ENCODE results near the gene FOXK1. TPM values are rescaled to one million over a fixed set of nuclear protein-coding genes. Genes with fewer than 3 reads are reported as not detected.

The FOXK1 gene
- total RNA-seq, 1 experiment from 2014 or later = 50.8 TPM

- Histone ChIP-seq H3K9me3 (no peaks in the 10 kb centered on the region), H3K36me3 (ENCODE audit: control insufficient read depth, insufficient read depth, low read length) (no peaks in the 10 kb centered on the region), H3K27me3 (replicated peaks; ENCODE audit: control insufficient read depth, insufficient read depth, low read length) (no peaks in the 10 kb centered on the region), H3K4me1 (peaks cover 10% of the 10 kb centered on the region), H3K4me3 (ENCODE audit: low read depth, low read length) (no peak overlapping the region)
- no peak for TF ChIP-seq CTCF (IDR thresholded peaks at IDR 0.05; ENCODE audit: insufficient read depth in 1 of 2, low read depth in 1 of 2, low read length in 1 of 2, severe bottlenecking in 1 of 2, unreplicated experiment in 1 of 2)
- Mint-ChIP-seq H3K27me3 (ENCODE audit: insufficient read depth, unreplicated experiment) (no peaks in the 10 kb centered on the region), H3K27ac (ENCODE audit: unreplicated experiment) (no peak overlapping the region), H3K36me3 (ENCODE audit: insufficient read depth, unreplicated experiment) (peaks cover 27% of the 10 kb centered on the region), H3K9me3 (ENCODE audit: unreplicated experiment) (no peaks in the 10 kb centered on the region), H3K4me3 (ENCODE audit: unreplicated experiment) (no peak overlapping the region), H3K4me1 (ENCODE audit: low read depth, unreplicated experiment) (peaks cover 9% of the 10 kb centered on the region)
- BruUV-seq (replicated peaks) = no TSS peak
- no peak for DNase-seq
- intact Hi-C loops (cut with micrococcal nuclease; ENCODE audit: unreplicated experiment) = no loop called here
- ChIA-PET CTCF (interaction anchor here (0.6 to 1.1 kb wide), 4 partner anchors 16 to 60 kb away, joined by 3 to 7 read pairs (median 3); partner anchors contain the start of gene AP5Z1), POLR2A (no interaction called here)
Observed at GRCh38 chr7:4798706-4799235, 116.7 kb downstream of the FOXK1 start.

GRCh38 chr7:4799508-4800268 lies 117.6 kb downstream of the FOXK1 start:
- Histone ChIP-seq H3K4me1 (peaks cover 4% of the 10 kb centered on the region; the same call in 1 of the 2 replicates), H3K4me3 (ENCODE audit: low read depth, low read length) (no peak overlapping the region), H3K9me3 (no peaks in the 10 kb centered on the region), H3K36me3 (ENCODE audit: control insufficient read depth, insufficient read depth, low read length) (no peaks in the 10 kb centered on the region), H3K27me3 (replicated peaks; ENCODE audit: control insufficient read depth, insufficient read depth, low read length) (no peaks in the 10 kb centered on the region)
- CTCF ChIA-PET = no interaction called here
- no TSS peak for BruUV-seq (replicated peaks)
- Mint-ChIP-seq H3K36me3 (ENCODE audit: insufficient read depth, unreplicated experiment) (peaks cover 18% of the 10 kb centered on the region), H3K9me3 (ENCODE audit: unreplicated experiment) (no peaks in the 10 kb centered on the region), H3K27ac (ENCODE audit: unreplicated experiment) (no peak overlapping the region), H3K4me1 (ENCODE audit: low read depth, unreplicated experiment) (peaks cover 2% of the 10 kb centered on the region), H3K27me3 (ENCODE audit: insufficient read depth, unreplicated experiment) (no peaks in the 10 kb centered on the region), H3K4me3 (ENCODE audit: unreplicated experiment) (no peak overlapping the region)
- POLR2A ChIA-PET = no interaction called here
- no peak for DNase-seq
- TF ChIP-seq CTCF (IDR thresholded peaks at IDR 0.05; ENCODE audit: insufficient read depth in 1 of 2, low read depth in 1 of 2, low read length in 1 of 2, severe bottlenecking in 1 of 2, unreplicated experiment in 1 of 2) = no peak
- intact Hi-C loops (cut with micrococcal nuclease; ENCODE audit: unreplicated experiment) = no loop called here

- Histone ChIP-seq H3K4me3 (ENCODE audit: low read depth, low read length) (no peak overlapping the region), H3K9me3 (no peaks in the 10 kb centered on the region), H3K36me3 (ENCODE audit: control insufficient read depth, insufficient read depth, low read length) (no peaks in the 10 kb centered on the region), H3K4me1 (no peaks in the 10 kb centered on the region), H3K27me3 (replicated peaks; ENCODE audit: control insufficient read depth, insufficient read depth, low read length) (no peaks in the 10 kb centered on the region)
- Mint-ChIP-seq H3K36me3 (ENCODE audit: insufficient read depth, unreplicated experiment) (peaks cover 15% of the 10 kb centered on the region), H3K9me3 (ENCODE audit: unreplicated experiment) (no peaks in the 10 kb centered on the region), H3K4me1 (ENCODE audit: low read depth, unreplicated experiment) (no peaks in the 10 kb centered on the region), H3K27me3 (ENCODE audit: insufficient read depth, unreplicated experiment) (no peaks in the 10 kb centered on the region), H3K4me3 (ENCODE audit: unreplicated experiment) (no peak overlapping the region), H3K27ac (ENCODE audit: unreplicated experiment) (no peak overlapping the region)
- DNase-seq = no peak
- ChIA-PET CTCF (interaction anchor here (0.6 kb wide), 1 partner anchor 63 kb away, joined by 3 read pairs; no protein-coding TSS in a partner anchor), POLR2A (no interaction called here)
- intact Hi-C loops (cut with micrococcal nuclease; ENCODE audit: unreplicated experiment) = no loop called here
- BruUV-seq (replicated peaks) = no TSS peak
- no peak for TF ChIP-seq CTCF (IDR thresholded peaks at IDR 0.05; ENCODE audit: insufficient read depth in 1 of 2, low read depth in 1 of 2, low read length in 1 of 2, severe bottlenecking in 1 of 2, unreplicated experiment in 1 of 2)
Observed at GRCh38 chr7:4800487-4800886, 118.4 kb downstream of the FOXK1 start.

Data from Caco-2 (cell line).